ENCODE results near the gene VCL.
"Not testable (repeated sequence)": the region's sequence is repeated elsewhere in the genome, so short reads cannot be mapped to it uniquely, and the experiment has no call there.

VCL gene

GRCh38 chr10:74113546-74113945 lies 115.6 kb downstream of the VCL start:
- DNase-seq = no peak

GRCh38 chr10:74114041-74114448 lies 116.1 kb downstream of the VCL start:
- DNase-seq = no peak

- DNase-seq = no peak
These were observed 119.8 kb downstream of the VCL start for GRCh38 chr10:74117738-74118137.

- DNase-seq = no peak
These were observed 120.9 kb downstream of the VCL start for GRCh38 chr10:74118804-74119203.

GRCh38 chr10:74120911-74121310 lies 123.0 kb downstream of the VCL start:
- DNase-seq = no peak

GRCh38 chr10:74121368-74121767 lies 123.5 kb downstream of the VCL start:
- DNase-seq = no peak

GRCh38 chr10:74122060-74122459 lies 124.1 kb downstream of the VCL start:
- no peak for DNase-seq

- DNase-seq = no peak
These were observed 125.2 kb downstream of the VCL start for GRCh38 chr10:74123081-74123480.

GRCh38 chr10:74133923-74134820 lies 136.3 kb downstream of the VCL start:
- no peak for DNase-seq

- no peak for DNase-seq
These were observed 137.5 kb downstream of the VCL start for GRCh38 chr10:74135452-74135851.

GRCh38 chr10:74137992-74138391 lies 140.1 kb downstream of the VCL start:
- DNase-seq = no peak

GRCh38 chr10:74138596-74138995 lies 140.7 kb downstream of the VCL start:
- DNase-seq = not testable (repeated sequence)

GRCh38 chr10:74139981-74140380 lies 142.1 kb downstream of the VCL start:
- DNase-seq = no peak

- DNase-seq = no peak
These were observed 142.6 kb downstream of the VCL start for GRCh38 chr10:74140553-74140952.

- no peak for DNase-seq
These were observed 147.2 kb downstream of the VCL start for GRCh38 chr10:74145133-74145532.

GRCh38 chr10:74146980-74147379 lies 149.1 kb downstream of the VCL start:
- DNase-seq = not testable (repeated sequence)

- peak; percentile 71 for DNase-seq
These were observed 152.5 kb downstream of the VCL start, which contains the start of gene AP3M1 for GRCh38 chr10:74150204-74150989. Gene AP3M1 (minus strand): TSS chr10:74150828. CDS start chr10:74138379, 12,449 bp downstream.

- peak; percentile 100 for DNase-seq
These were observed 153.3 kb downstream of the VCL start, which contains the start of gene ADK for GRCh38 chr10:74150990-74151878. Gene ADK (plus strand): TSS chr10:74151221. CDS start chr10:74151279, 58 bp downstream.

GRCh38 chr10:74151879-74152722 lies 154.2 kb downstream of the VCL start:
- no peak for DNase-seq

- DNase-seq = no peak
These were observed 155.2 kb downstream of the VCL start for GRCh38 chr10:74153123-74153522.

GRCh38 chr10:74153676-74154075 lies 155.8 kb downstream of the VCL start:
- DNase-seq = no peak

GRCh38 chr10:74156919-74157289 lies 159.0 kb downstream of the VCL start:
- no peak for DNase-seq
